ENCODE measurements around the gene ZNF440. TPM values are rescaled to one million over a fixed set of nuclear protein-coding genes. Genes with fewer than 3 reads are reported as not detected.

Gene ZNF440
- total and polyA plus RNA-seq, 10 of the 15 experiments (the other 5 are each of a cell fraction or from before 2014, with no cell fraction given): 1.3 to 8.9 (median 3.8) TPM

Other genes starting within 250 kb of the ZNF440 start
Only the 7 nearest of the 11 such genes appear.
- 3.8 and 4.5 TPM in 2 replicates for gene ZNF823, start 75.3 kb upstream of the ZNF440 start, total RNA-seq (2014; rRNA removed)
- gene ZNF823, start 75.3 kb upstream of the ZNF440 start, total RNA-seq (2014; rRNA removed; fragmentation: Illumina TruSeq; extraction: Trizol): 4.9 and 5.4 TPM in 2 replicates
- gene ZNF823, start 75.3 kb upstream of the ZNF440 start, total RNA-seq (2021): 3.4 and 3.7 TPM in 2 replicates
- 8.0 and 11.9 TPM in 2 replicates for gene ZNF823, start 75.3 kb upstream of the ZNF440 start, polyA plus RNA-seq (2011; rRNA removed)
- 4.9 and 5.4 TPM in 2 replicates for gene ZNF823, start 75.3 kb upstream of the ZNF440 start, polyA plus RNA-seq (2014; fragmentation: Illumina TruSeq; extraction: Trizol)
- 1 to 10 TPM; 3.3 TPM for gene ZNF823, start 75.3 kb upstream of the ZNF440 start, polyA plus RNA-seq (2014; fragmentation: Nextera tagmentation; extraction: Ambion mirVana)
- 2.5 and 3.7 TPM in 2 replicates for gene ZNF823, start 75.3 kb upstream of the ZNF440 start, polyA plus RNA-seq (2014; rRNA removed)
- 1 to 10 TPM; 4.5 to 5.0 TPM for gene ZNF823, start 75.3 kb upstream of the ZNF440 start, polyA plus RNA-seq (2016; fragmentation: Nextera tagmentation; extraction: Ambion mirVana)
- 4.1 and 4.5 TPM in 2 replicates for gene ZNF441, start 47.3 kb upstream of the ZNF440 start, total RNA-seq (2014; rRNA removed)
- 6.1 and 7.7 TPM in 2 replicates for gene ZNF441, start 47.3 kb upstream of the ZNF440 start, total RNA-seq (2014; rRNA removed; fragmentation: Illumina TruSeq; extraction: Trizol)
- gene ZNF441, start 47.3 kb upstream of the ZNF440 start, total RNA-seq (2021): 3.0 and 4.1 TPM in 2 replicates
- gene ZNF441, start 47.3 kb upstream of the ZNF440 start, polyA plus RNA-seq (2011; rRNA removed): 9.4 and 15.1 TPM in 2 replicates
- gene ZNF441, start 47.3 kb upstream of the ZNF440 start, polyA plus RNA-seq (2014; fragmentation: Illumina TruSeq; extraction: Trizol): 4.2 and 5.0 TPM in 2 replicates
- 1 to 10 TPM; 1.0 to 1.3 TPM for gene ZNF441, start 47.3 kb upstream of the ZNF440 start, polyA plus RNA-seq (2014; fragmentation: Nextera tagmentation; extraction: Ambion mirVana)
- 2.6 and 4.0 TPM in 2 replicates for gene ZNF441, start 47.3 kb upstream of the ZNF440 start, polyA plus RNA-seq (2014; rRNA removed)
- 1 to 10 TPM; 4.5 to 5.5 TPM for gene ZNF441, start 47.3 kb upstream of the ZNF440 start, polyA plus RNA-seq (2016; fragmentation: Nextera tagmentation; extraction: Ambion mirVana)
- 0.56 and 1.0 TPM in 2 replicates for gene ZNF491, start 15.8 kb upstream of the ZNF440 start, total RNA-seq (2014; rRNA removed)
- gene ZNF491, start 15.8 kb upstream of the ZNF440 start, total RNA-seq (2014; rRNA removed; fragmentation: Illumina TruSeq; extraction: Trizol): 0.58 and 0.69 TPM in 2 replicates
- 0.26 and 0.51 TPM in 2 replicates for gene ZNF491, start 15.8 kb upstream of the ZNF440 start, total RNA-seq (2021)
- 0.19 and 0.22 TPM in 2 replicates for gene ZNF491, start 15.8 kb upstream of the ZNF440 start, polyA plus RNA-seq (2011; rRNA removed)
- 0.72 and 1.2 TPM in 2 replicates for gene ZNF491, start 15.8 kb upstream of the ZNF440 start, polyA plus RNA-seq (2014; fragmentation: Illumina TruSeq; extraction: Trizol)
- gene ZNF491, start 15.8 kb upstream of the ZNF440 start, polyA plus RNA-seq (2014; fragmentation: Nextera tagmentation; extraction: Ambion mirVana): under 1 TPM; 0.18 to 0.49 TPM
- gene ZNF491, start 15.8 kb upstream of the ZNF440 start, polyA plus RNA-seq (2014; rRNA removed): 0.28 and 1.4 TPM in 2 replicates
- under 1 TPM; 0.21 to 0.23 TPM for gene ZNF491, start 15.8 kb upstream of the ZNF440 start, polyA plus RNA-seq (2016; fragmentation: Nextera tagmentation; extraction: Ambion mirVana)
- gene ZNF439, start 34.5 kb downstream of the ZNF440 start, total RNA-seq (2014; rRNA removed): 1.2 and 1.8 TPM in 2 replicates
- gene ZNF439, start 34.5 kb downstream of the ZNF440 start, total RNA-seq (2014; rRNA removed; fragmentation: Illumina TruSeq; extraction: Trizol): 2.4 and 2.5 TPM in 2 replicates
- gene ZNF439, start 34.5 kb downstream of the ZNF440 start, total RNA-seq (2021): 1.2 and 1.8 TPM in 2 replicates
- gene ZNF439, start 34.5 kb downstream of the ZNF440 start, polyA plus RNA-seq (2011; rRNA removed): 0.53 and 0.79 TPM in 2 replicates
- 1.4 and 2.2 TPM in 2 replicates for gene ZNF439, start 34.5 kb downstream of the ZNF440 start, polyA plus RNA-seq (2014; fragmentation: Illumina TruSeq; extraction: Trizol)
- under 1 TPM; 0.43 to 0.77 TPM for gene ZNF439, start 34.5 kb downstream of the ZNF440 start, polyA plus RNA-seq (2014; fragmentation: Nextera tagmentation; extraction: Ambion mirVana)
- 1.4 and 1.7 TPM in 2 replicates for gene ZNF439, start 34.5 kb downstream of the ZNF440 start, polyA plus RNA-seq (2014; rRNA removed)
- 1 to 10 TPM; 1.1 to 1.2 TPM for gene ZNF439, start 34.5 kb downstream of the ZNF440 start, polyA plus RNA-seq (2016; fragmentation: Nextera tagmentation; extraction: Ambion mirVana)
- 0.51 and 0.65 TPM in 2 replicates for gene ZNF69, start 73.5 kb downstream of the ZNF440 start, total RNA-seq (2014; rRNA removed)
- gene ZNF69, start 73.5 kb downstream of the ZNF440 start, total RNA-seq (2014; rRNA removed; fragmentation: Illumina TruSeq; extraction: Trizol): 0.63 and 0.78 TPM in 2 replicates
- gene ZNF69, start 73.5 kb downstream of the ZNF440 start, total RNA-seq (2021): 0.37 and 0.38 TPM in 2 replicates
- 0.12 and 0.15 TPM in 2 replicates for gene ZNF69, start 73.5 kb downstream of the ZNF440 start, polyA plus RNA-seq (2011; rRNA removed)
- gene ZNF69, start 73.5 kb downstream of the ZNF440 start, polyA plus RNA-seq (2014; fragmentation: Illumina TruSeq; extraction: Trizol): 0.28 and 0.44 TPM in 2 replicates
- under 1 TPM; 0.33 to 0.48 TPM for gene ZNF69, start 73.5 kb downstream of the ZNF440 start, polyA plus RNA-seq (2014; fragmentation: Nextera tagmentation; extraction: Ambion mirVana)
- 0.25 and 0.58 TPM in 2 replicates for gene ZNF69, start 73.5 kb downstream of the ZNF440 start, polyA plus RNA-seq (2014; rRNA removed)
- under 1 TPM; 0.50 to 0.63 TPM for gene ZNF69, start 73.5 kb downstream of the ZNF440 start, polyA plus RNA-seq (2016; fragmentation: Nextera tagmentation; extraction: Ambion mirVana)
- 10.5 and 12.4 TPM in 2 replicates for gene ZNF700, start 110.8 kb downstream of the ZNF440 start, total RNA-seq (2014; rRNA removed)
- gene ZNF700, start 110.8 kb downstream of the ZNF440 start, total RNA-seq (2014; rRNA removed; fragmentation: Illumina TruSeq; extraction: Trizol): 15.1 and 16.2 TPM in 2 replicates
- 11.2 and 11.8 TPM in 2 replicates for gene ZNF700, start 110.8 kb downstream of the ZNF440 start, total RNA-seq (2021)
- gene ZNF700, start 110.8 kb downstream of the ZNF440 start, polyA plus RNA-seq (2011; rRNA removed): 16.0 and 24.7 TPM in 2 replicates
- gene ZNF700, start 110.8 kb downstream of the ZNF440 start, polyA plus RNA-seq (2014; fragmentation: Illumina TruSeq; extraction: Trizol): 13.6 and 16.3 TPM in 2 replicates
- gene ZNF700, start 110.8 kb downstream of the ZNF440 start, polyA plus RNA-seq (2014; fragmentation: Nextera tagmentation; extraction: Ambion mirVana): 1 to 10 TPM; 6.7 to 8.3 TPM
- gene ZNF700, start 110.8 kb downstream of the ZNF440 start, polyA plus RNA-seq (2014; rRNA removed): 11.1 and 11.8 TPM in 2 replicates
- 1 to 10 TPM; 8.1 to 8.4 TPM for gene ZNF700, start 110.8 kb downstream of the ZNF440 start, polyA plus RNA-seq (2016; fragmentation: Nextera tagmentation; extraction: Ambion mirVana)
- gene ZNF763, start 150.8 kb downstream of the ZNF440 start, total RNA-seq (2014; rRNA removed): 0.62 and 0.98 TPM in 2 replicates
- gene ZNF763, start 150.8 kb downstream of the ZNF440 start, total RNA-seq (2014; rRNA removed; fragmentation: Illumina TruSeq; extraction: Trizol): 1.5 and 1.8 TPM in 2 replicates
- 0.66 and 1.0 TPM in 2 replicates for gene ZNF763, start 150.8 kb downstream of the ZNF440 start, total RNA-seq (2021)
- gene ZNF763, start 150.8 kb downstream of the ZNF440 start, polyA plus RNA-seq (2011; rRNA removed): 1.8 and 2.1 TPM in 2 replicates
- gene ZNF763, start 150.8 kb downstream of the ZNF440 start, polyA plus RNA-seq (2014; fragmentation: Illumina TruSeq; extraction: Trizol): 1.3 and 1.6 TPM in 2 replicates
- gene ZNF763, start 150.8 kb downstream of the ZNF440 start, polyA plus RNA-seq (2014; fragmentation: Nextera tagmentation; extraction: Ambion mirVana): under 1 TPM; 0.86 to 0.89 TPM
- 0.88 and 1.6 TPM in 2 replicates for gene ZNF763, start 150.8 kb downstream of the ZNF440 start, polyA plus RNA-seq (2014; rRNA removed)
- 1 to 10 TPM in 1 of 2 experiments, under 1 TPM in 1; 0.63 to 1.3 TPM for gene ZNF763, start 150.8 kb downstream of the ZNF440 start, polyA plus RNA-seq (2016; fragmentation: Nextera tagmentation; extraction: Ambion mirVana)